Astrocyte of the cerebellum (primary cell): ENCODE data around the gene NFATC2.

Experiments
- DNase-seq: peaks from one replicate; pipeline ENCODE4 v3.0.0-alpha.2; 2011; ENCODE audit warnings: low read depth
- H3K4me3 ChIP-seq: 2 replicates; pipeline ENCODE4 v1.5.1; 2011; ENCODE audit warnings: mild to moderate bottlenecking, low read depth, low read length, moderate library complexity
- CTCF ChIP-seq: IDR thresholded peaks from 2 replicates; pipeline ENCODE4 v1.5.1; 2012; ENCODE audit warnings: low read length, low read depth, moderate library complexity, mild to moderate bottlenecking; ENCODE audit errors: missing control alignments
- in situ Hi-C: cut with HindIII; loops from 2 replicates; pipeline ENCODE4 v1.10.0; 2017; ENCODE audit warnings: low sequenced_read_pairs

NFATC2 gene

GRCh38 chr20:51411870-51412269 lies 130.6 kb downstream of the NFATC2 start:
- no peak overlapping the region for H3K4me3 ChIP-seq
- no peak for TF ChIP-seq CTCF
- in situ Hi-C loops, result loop anchor here (10.0 kb wide), 1 partner anchor 183 kb away; no protein-coding TSS in a partner anchor
- DNase-seq, result no peak

GRCh38 chr20:51410586-51411325 lies 131.8 kb downstream of the NFATC2 start:
- TF ChIP-seq CTCF, result no peak
- in situ Hi-C loops, result loop anchor here (10.0 kb wide), 1 partner anchor 184 kb away; no protein-coding TSS in a partner anchor
- H3K4me3 ChIP-seq, result no peak overlapping the region
- DNase-seq, result no peak

- H3K4me3 ChIP-seq, result no peak overlapping the region
- TF ChIP-seq CTCF, result no peak
- no peak for DNase-seq
- in situ Hi-C loops, result no loop called here
Measured at GRCh38 chr20:51409192-51409880, 133.2 kb downstream of the NFATC2 start.

GRCh38 chr20:51404297-51405060 lies 138.0 kb downstream of the NFATC2 start:
- in situ Hi-C loops, result no loop called here
- no peak overlapping the region for H3K4me3 ChIP-seq
- DNase-seq, result no peak
- no peak for TF ChIP-seq CTCF

GRCh38 chr20:51403466-51404220 lies 138.9 kb downstream of the NFATC2 start:
- TF ChIP-seq CTCF, result no peak

GRCh38 chr20:51402201-51402600 lies 140.3 kb downstream of the NFATC2 start:
- peak; percentile 61 for DNase-seq
- TF ChIP-seq CTCF, result no peak
- in situ Hi-C loops, result no loop called here
- no peak overlapping the region for H3K4me3 ChIP-seq

More at GRCh38 chr20:51403466-51404220, 138.9 kb downstream of the NFATC2 start:
- in situ Hi-C loops, result no loop called here
- H3K4me3 ChIP-seq, result no peak overlapping the region
- DNase-seq, result no peak
